ENCODE results near the gene LYSET. TPM values are rescaled to one million over a fixed set of nuclear protein-coding genes. Genes with fewer than 3 reads are reported as not detected.
"Not testable (repeated sequence)": the region's sequence is repeated elsewhere in the genome, so short reads cannot be mapped to it uniquely, and the experiment has no call there.

LYSET gene
- total RNA-seq = 14.1 and 17.0 TPM in 2 replicates

GRCh38 chr14:93184391-93185348 lies at the start of gene LYSET, which contains the start of gene MOAP1:
Gene LYSET (plus strand): TSS chr14:93185317. CDS start chr14:93185406, 89 bp downstream.
Gene MOAP1 (minus strand): TSS chr14:93184897. CDS start chr14:93184242, 655 bp downstream.
- TF ChIP-seq, protein P1, sequence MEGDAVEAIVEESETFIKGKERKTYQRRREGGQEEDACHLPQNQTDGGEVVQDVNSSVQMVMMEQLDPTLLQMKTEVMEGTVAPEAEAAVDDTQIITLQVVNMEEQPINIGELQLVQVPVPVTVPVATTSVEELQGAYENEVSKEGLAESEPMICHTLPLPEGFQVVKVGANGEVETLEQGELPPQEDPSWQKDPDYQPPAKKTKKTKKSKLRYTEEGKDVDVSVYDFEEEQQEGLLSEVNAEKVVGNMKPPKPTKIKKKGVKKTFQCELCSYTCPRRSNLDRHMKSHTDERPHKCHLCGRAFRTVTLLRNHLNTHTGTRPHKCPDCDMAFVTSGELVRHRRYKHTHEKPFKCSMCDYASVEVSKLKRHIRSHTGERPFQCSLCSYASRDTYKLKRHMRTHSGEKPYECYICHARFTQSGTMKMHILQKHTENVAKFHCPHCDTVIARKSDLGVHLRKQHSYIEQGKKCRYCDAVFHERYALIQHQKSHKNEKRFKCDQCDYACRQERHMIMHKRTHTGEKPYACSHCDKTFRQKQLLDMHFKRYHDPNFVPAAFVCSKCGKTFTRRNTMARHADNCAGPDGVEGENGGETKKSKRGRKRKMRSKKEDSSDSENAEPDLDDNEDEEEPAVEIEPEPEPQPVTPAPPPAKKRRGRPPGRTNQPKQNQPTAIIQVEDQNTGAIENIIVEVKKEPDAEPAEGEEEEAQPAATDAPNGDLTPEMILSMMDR (IDR thresholded peaks at IDR 0.05; ENCODE audit: insufficient read depth, low read length, poor library complexity, severe bottlenecking) = no peak
- H3K27me3 ChIP-seq (ENCODE audit: control insufficient read depth, insufficient read depth, low read length) = no peaks in the 10 kb centered on the region
- H3K36me3 ChIP-seq (ENCODE audit: control insufficient read depth, insufficient read depth, low read length) = no peaks in the 10 kb centered on the region
- peak within 1 kb of the TSS; percentile 85 for H3K4me3 ChIP-seq (ENCODE audit: low read depth, low read length)
- no peak for DNase-seq (ENCODE audit: low read depth)

DNA sequence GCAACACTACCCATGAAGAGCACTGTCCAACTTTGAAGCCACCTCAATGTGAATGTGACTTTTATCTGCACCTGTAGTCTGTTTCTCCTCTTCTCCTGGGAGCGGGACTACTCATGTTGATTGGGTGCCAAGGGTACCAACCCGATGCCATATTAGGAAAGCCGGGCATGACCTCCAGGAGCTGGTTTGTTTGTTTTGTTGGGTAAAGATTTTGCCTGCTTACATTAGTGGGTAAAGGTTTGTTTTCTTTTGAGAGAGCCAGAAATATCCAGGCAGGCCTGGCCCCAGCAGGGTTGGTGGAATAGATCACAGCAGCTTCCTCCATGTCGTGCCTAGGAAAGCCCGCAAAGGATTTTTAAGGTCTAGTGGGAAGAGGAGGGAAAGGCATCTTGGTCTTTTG lies 49.7 kb upstream of the LYSET start:
- DNase-seq (ENCODE audit: low read depth) = no peak
- no peaks in the 10 kb centered on the region for H3K27me3 ChIP-seq (ENCODE audit: control insufficient read depth, insufficient read depth, low read length)
- no peak overlapping the region for H3K4me3 ChIP-seq (ENCODE audit: low read depth, low read length)
- TF ChIP-seq, protein P1 (IDR thresholded peaks at IDR 0.05; ENCODE audit: insufficient read depth, low read length, poor library complexity, severe bottlenecking) = no peak
- no peaks in the 10 kb centered on the region for H3K36me3 ChIP-seq (ENCODE audit: control insufficient read depth, insufficient read depth, low read length)

- Histone ChIP-seq H3K4me3 (ENCODE audit: low read depth, low read length) (no peak overlapping the region), H3K36me3 (ENCODE audit: control insufficient read depth, insufficient read depth, low read length) (no peaks in the 10 kb centered on the region), H3K27me3 (ENCODE audit: control insufficient read depth, insufficient read depth, low read length) (no peaks in the 10 kb centered on the region)
- DNase-seq (ENCODE audit: low read depth) = no peak
- TF ChIP-seq, protein P1 (IDR thresholded peaks at IDR 0.05; ENCODE audit: insufficient read depth, low read length, poor library complexity, severe bottlenecking) = no peak
These were observed 49.1 kb upstream of the LYSET start for GRCh38 chr14:93136009-93136408.

- H3K4me3 ChIP-seq (ENCODE audit: low read depth, low read length); DNase-seq (ENCODE audit: low read depth); H3K36me3 ChIP-seq (ENCODE audit: control insufficient read depth, insufficient read depth, low read length): not testable (repeated sequence)
These were observed 48.6 kb upstream of the LYSET start for GRCh38 chr14:93136508-93136907.

GRCh38 chr14:93137864-93138263 lies 47.3 kb upstream of the LYSET start:
- TF ChIP-seq, protein P1 (IDR thresholded peaks at IDR 0.05; ENCODE audit: insufficient read depth, low read length, poor library complexity, severe bottlenecking) = no peak
- no peak for DNase-seq (ENCODE audit: low read depth)
- no peak overlapping the region for H3K4me3 ChIP-seq (ENCODE audit: low read depth, low read length)
- H3K36me3 ChIP-seq (ENCODE audit: control insufficient read depth, insufficient read depth, low read length) = no peaks in the 10 kb centered on the region
- no peaks in the 10 kb centered on the region for H3K27me3 ChIP-seq (ENCODE audit: control insufficient read depth, insufficient read depth, low read length)

More at GRCh38 chr14:93136508-93136907, 48.6 kb upstream of the LYSET start:
- not testable (repeated sequence) for H3K27me3 ChIP-seq (ENCODE audit: control insufficient read depth, insufficient read depth, low read length)

DNA sequence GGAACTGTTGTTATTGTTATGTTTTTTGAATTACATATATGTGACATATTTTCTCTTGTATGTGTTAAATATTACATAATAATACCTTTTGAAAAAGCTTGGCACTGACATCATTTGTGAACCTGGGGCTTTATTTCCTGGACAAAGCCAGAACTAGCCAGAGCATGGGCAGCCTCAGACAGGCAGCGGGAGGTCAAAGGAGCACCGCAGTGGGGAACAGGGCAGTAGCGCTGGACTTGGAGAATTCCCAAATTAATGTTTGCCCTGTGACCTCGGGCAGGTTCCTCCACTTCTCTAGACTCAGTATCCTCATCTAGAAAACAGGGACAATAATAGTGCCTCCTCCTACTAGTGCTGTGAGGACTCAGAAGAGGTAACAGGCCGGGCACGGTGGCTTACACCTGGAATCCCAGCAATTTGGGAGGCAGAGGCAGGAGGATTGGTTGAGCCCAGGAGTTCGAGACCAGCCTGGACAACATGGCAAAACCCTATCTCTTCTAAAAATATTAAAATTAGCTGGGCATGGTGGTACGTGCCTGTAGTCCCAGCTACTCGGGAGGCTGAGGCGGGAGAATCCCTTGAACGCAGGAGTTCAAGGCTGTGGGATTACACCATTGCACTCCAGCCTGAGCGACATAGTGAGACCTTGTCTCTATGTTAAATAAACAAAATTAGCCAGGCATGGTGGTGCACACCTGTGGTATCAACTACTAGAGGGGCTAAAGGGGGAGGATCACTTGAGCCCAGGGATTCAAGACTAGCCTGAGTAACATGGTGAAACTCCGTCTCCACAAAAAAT lies 42.1 kb upstream of the LYSET start:
- Histone ChIP-seq H3K27me3 (ENCODE audit: control insufficient read depth, insufficient read depth, low read length) (no peaks in the 10 kb centered on the region), H3K4me3 (ENCODE audit: low read depth, low read length) (no peak overlapping the region), H3K36me3 (ENCODE audit: control insufficient read depth, insufficient read depth, low read length) (no peaks in the 10 kb centered on the region)
- no peak for DNase-seq (ENCODE audit: low read depth)
- TF ChIP-seq, protein P1 (IDR thresholded peaks at IDR 0.05; ENCODE audit: insufficient read depth, low read length, poor library complexity, severe bottlenecking) = no peak
